GM21526 (cell line): Measurements from ENCODE around the gene ORC2.
"Not testable (repeated sequence)": the region's sequence is repeated elsewhere in the genome, so short reads cannot be mapped to it uniquely, and the experiment has no call there.

ENCODE experiments used
- ATAC-seq: cut with Tn5 transposase; IDR thresholded peaks from one replicate; pipeline ENCODE4 v1.9.1; 2021; ENCODE audit warnings: moderate library complexity; ENCODE audit not compliant: unreplicated experiment, low FRiP score

Gene ORC2

GRCh38 chr2:200939832-200940231 is 23.6 kb downstream of the ORC2 start:
- no peak for ATAC-seq

GRCh38 chr2:200930947-200931626 is 32.4 kb downstream of the ORC2 start:
- ATAC-seq, result no peak

- no peak for ATAC-seq
Measured at GRCh38 chr2:200929334-200930249, 33.9 kb downstream of the ORC2 start.

GRCh38 chr2:200922439-200922838 is 41.0 kb downstream of the ORC2 start:
- ATAC-seq, result no peak

- ATAC-seq, result no peak
Measured at GRCh38 chr2:200913654-200914053, 49.8 kb downstream of the ORC2 start.

GRCh38 chr2:200909958-200910357 is 53.5 kb downstream of the ORC2 start:
- ATAC-seq, result no peak

GRCh38 chr2:200905618-200906296 is 57.7 kb downstream of the ORC2 start:
- no peak for ATAC-seq

- peak; percentile 96 for ATAC-seq
Measured at GRCh38 chr2:200901459-200902072, 61.9 kb downstream of the ORC2 start.

GRCh38 chr2:200899482-200899881 is 64.0 kb downstream of the ORC2 start:
- no peak for ATAC-seq

GRCh38 chr2:200888704-200889625 is 74.5 kb downstream of the ORC2 start, which contains the start of the genes NIF3L1 and PPIL3:
Gene NIF3L1, plus strand, starts transcription at chr2:200889371. Its CDS starts 2,573 bp downstream, at chr2:200891944.
Gene PPIL3, minus strand, starts transcription at chr2:200889077. Its CDS starts 1,462 bp downstream, at chr2:200887615.
- peak; percentile 84 for ATAC-seq

GRCh38 chr2:200881715-200882249 is 81.7 kb downstream of the ORC2 start:
- not testable (repeated sequence) for ATAC-seq

- ATAC-seq, result no peak
Measured at GRCh38 chr2:200878289-200878880, 85.1 kb downstream of the ORC2 start.

- ATAC-seq, result no peak
Measured at GRCh38 chr2:200877443-200877842, 86.0 kb downstream of the ORC2 start.

- ATAC-seq, result no peak
Measured at GRCh38 chr2:200873560-200873959, 89.9 kb downstream of the ORC2 start.

GRCh38 chr2:200871151-200871550 is 92.3 kb downstream of the ORC2 start:
- no peak for ATAC-seq

- ATAC-seq, result no peak
Measured at GRCh38 chr2:200869014-200869413, 94.4 kb downstream of the ORC2 start.

- ATAC-seq, result peak; percentile 75
Measured at GRCh38 chr2:200864176-200865034, 99.1 kb downstream of the ORC2 start, which contains the start of gene CLK1. Gene CLK1, minus strand, starts transcription at chr2:200864658. Its CDS starts 2,796 bp downstream, at chr2:200861862.

GRCh38 chr2:200863782-200864175 is 99.7 kb downstream of the ORC2 start:
- ATAC-seq, result no peak
